GM23338 (cell line): ENCODE data around the gene MVB12B. TPM values are rescaled to one million over a fixed set of nuclear protein-coding genes. Genes with fewer than 3 reads are reported as not detected.

Experiments used
- ATAC-seq: fragments of 200-7000 bp; cut with Tn5 transposase; 3 replicates; pipeline ENCODE4 v1.9.1; 2020
- DNase-seq: peaks from one replicate; pipeline ENCODE4 v3.0.0-alpha.2; 2015; ENCODE audit warnings: low spot score
- H2AFZ ChIP-seq: fragments of 200-600 bp; sonication (generic); 2 replicates; pipeline ENCODE4 v1.8.0; 2016; ENCODE audit warnings: antibody characterized with exemption, mild to moderate bottlenecking, moderate library complexity
- H3F3A ChIP-seq: fragments of 200-600 bp; sonication (generic); replicated peaks from 2 replicates; pipeline ENCODE4 v1.8.0; 2017; ENCODE audit warnings: antibody characterized with exemption, mixed run types, low read depth
- H3K27ac ChIP-seq: fragments of 200-600 bp; sonication (generic); 2 replicates; pipeline ENCODE4 v1.6.1; 2016; ENCODE audit warnings: low read depth
- H3K27me3 ChIP-seq: fragments of 200-600 bp; sonication (generic); 2 replicates; pipeline ENCODE4 v1.8.0; 2016; ENCODE audit warnings: mild to moderate bottlenecking, mixed run types, moderate library complexity; ENCODE audit not compliant: insufficient read depth
- H3K36me3 ChIP-seq: fragments of 200-600 bp; sonication (generic); 2 replicates; pipeline ENCODE4 v1.8.0; 2016; ENCODE audit warnings: mild to moderate bottlenecking; ENCODE audit not compliant: insufficient read depth
- H3K4me1 ChIP-seq: fragments of 200-600 bp; sonication (generic); 2 replicates; pipeline ENCODE4 v1.8.0; 2016; ENCODE audit warnings: mild to moderate bottlenecking, moderate library complexity; ENCODE audit not compliant: insufficient read depth
- H3K4me2 ChIP-seq: fragments of 200-600 bp; sonication (generic); 2 replicates; pipeline ENCODE4 v1.7.1; 2017; ENCODE audit warnings: mixed run types
- H3K4me3 ChIP-seq: fragments of 200-600 bp; sonication (generic); 2 replicates; pipeline ENCODE4 v1.6.1; 2016; ENCODE audit warnings: mixed run types
- H3K79me2 ChIP-seq: fragments of 200-600 bp; sonication (generic); replicated peaks from 2 replicates; pipeline ENCODE4 v1.8.0; 2017; ENCODE audit warnings: mild to moderate bottlenecking; ENCODE audit not compliant: insufficient read depth
- H3K9me2 ChIP-seq: fragments of 200-600 bp; sonication (generic); 2 replicates; pipeline ENCODE4 v1.8.0; 2017; ENCODE audit not compliant: insufficient read depth
- H4K20me1 ChIP-seq: fragments of 200-600 bp; sonication (generic); replicated peaks from 2 replicates; pipeline ENCODE4 v1.8.0; 2017; ENCODE audit warnings: mild to moderate bottlenecking; ENCODE audit not compliant: insufficient read depth
- H3K27ac Mint-ChIP-seq: 2 replicates; pipeline ENCODE4 v1.8.0; 2020; ENCODE audit warnings: inconsistent platforms, mild to moderate bottlenecking, moderate library complexity, mixed read lengths
- H3K27me3 Mint-ChIP-seq: 3 replicates; pipeline ENCODE4 v1.8.0; 2022; ENCODE audit warnings: low read depth, mild to moderate bottlenecking, moderate library complexity, mixed read lengths, inconsistent platforms; ENCODE audit not compliant: insufficient read depth, poor library complexity
- H3K36me3 Mint-ChIP-seq: 3 replicates; pipeline ENCODE4 v1.8.0; 2021; ENCODE audit warnings: low read depth, mild to moderate bottlenecking, inconsistent platforms, moderate library complexity, mixed read lengths
- H3K4me1 Mint-ChIP-seq: 3 replicates; pipeline ENCODE4 v1.8.0; 2020; ENCODE audit warnings: mild to moderate bottlenecking, inconsistent platforms, mixed read lengths
- H3K4me3 Mint-ChIP-seq: 3 replicates; pipeline ENCODE4 v1.8.0; 2021; ENCODE audit warnings: moderate library complexity, mild to moderate bottlenecking, inconsistent platforms, mixed read lengths
- H3K9me3 Mint-ChIP-seq: 3 replicates; pipeline ENCODE4 v1.8.0; 2020; ENCODE audit warnings: moderate library complexity, mild to moderate bottlenecking, inconsistent platforms, mixed read lengths
- CREB1 ChIP-seq: fragments of 250-450 bp; sonication (Bioruptor Pico); IDR thresholded peaks from 2 replicates; pipeline ENCODE4 v1.5.0; 2020; ENCODE audit warnings: low read depth, mild to moderate bottlenecking, moderate library complexity
- EZH2 ChIP-seq: fragments of 200-600 bp; sonication (generic); IDR thresholded peaks from one replicate; pipeline ENCODE4 v1.8.0; 2017; ENCODE audit warnings: antibody characterized with exemption, mild to moderate bottlenecking, low read depth; ENCODE audit not compliant: unreplicated experiment
- EZH2phosphoT487 ChIP-seq: fragments of 200-600 bp; sonication (generic); IDR thresholded peaks from one replicate; pipeline ENCODE4 v1.8.1; 2018; ENCODE audit warnings: antibody characterized with exemption; ENCODE audit not compliant: unreplicated experiment
- JUNB ChIP-seq: IDR thresholded peaks from one replicate; pipeline ENCODE4 v1.6.1; 2016; ENCODE audit warnings: antibody characterized with exemption; ENCODE audit not compliant: unreplicated experiment
- NANOG ChIP-seq: IDR thresholded peaks from 2 replicates; pipeline ENCODE4 v1.6.1; 2016; ENCODE audit warnings: antibody characterized with exemption, borderline replicate concordance
- POLR2AphosphoS5 ChIP-seq: IDR thresholded peaks from 2 replicates; pipeline ENCODE4 v1.6.1; 2016; ENCODE audit warnings: antibody characterized with exemption, low read depth
- STAT1 ChIP-seq: IDR thresholded peaks from one replicate; pipeline ENCODE4 v1.6.1; 2016; ENCODE audit warnings: antibody characterized with exemption; ENCODE audit not compliant: unreplicated experiment
- polyA plus RNA-seq: library from polyadenylated mRNA; unstranded; fragments of >200 nt; fragmentation: Nextera tagmentation; extraction: Ambion mirVana; gene quantifications from 2 replicates; pipeline ENCODE4 v1.2.1, GENCODE V29; 2016
- total RNA-seq: library from RNA; depleted of rRNA; stranded (reverse); fragments of >200 nt; shearing (Covaris generic); gene quantifications from 2 replicates; pipeline ENCODE4 v1.2.3, GENCODE V29; 2014
- TF ChIP-seq, protein P1 (sequence below): IDR thresholded peaks from 2 replicates; pipeline ENCODE4 v1.6.1; 2016; ENCODE audit warnings: antibody characterized with exemption
- TF ChIP-seq, protein P2 (sequence below): IDR thresholded peaks from one replicate; pipeline ENCODE4 v1.6.1; 2018; ENCODE audit warnings: antibody characterized with exemption; ENCODE audit not compliant: unreplicated experiment
- TF ChIP-seq, protein P3 (sequence below), 2 experiments: fragments of 200-600 bp in 1 of 2; sonication (generic) in 1 of 2; conservative IDR thresholded peaks; 2 replicates each; pipeline versions ENCODE4 v1.5.1 to v1.6.1; 2016 to 2017; ENCODE audit warnings: antibody characterized with exemption in 2 of 2, low read depth in 2 of 2, mild to moderate bottlenecking in 2 of 2, moderate library complexity in 1 of 2

MVB12B gene
- total and polyA plus RNA-seq, 2 experiments from 2014 or later = 1.9 to 6.6 TPM

DNA sequence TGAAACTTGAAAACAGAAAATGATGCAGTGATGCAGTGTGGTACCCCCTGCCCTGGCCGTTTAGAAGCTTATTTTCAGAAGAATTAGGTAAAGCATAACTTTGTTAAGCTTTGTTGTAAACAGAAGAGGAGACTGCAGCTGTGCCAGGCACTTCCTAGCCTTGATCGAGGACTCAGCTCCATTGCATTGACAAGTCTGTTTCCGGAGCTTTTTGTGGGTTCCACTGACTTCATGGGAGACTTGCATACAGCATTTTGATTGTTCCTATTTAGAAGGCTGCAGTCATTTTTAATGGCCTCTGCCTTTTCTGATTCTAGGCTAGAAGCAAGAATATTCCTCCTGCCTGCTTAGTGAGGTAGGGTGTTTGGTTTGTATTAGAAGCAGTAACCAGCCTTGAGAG lies 12.3 kb downstream of the MVB12B start:
- H3K27ac ChIP-seq = 0 out of 2 replicates have a peak overlapping the region, but pooled peaks have one; percentile 55
- no peak overlapping the region for H3K27ac Mint-ChIP-seq
- TF ChIP-seq, protein P1, sequence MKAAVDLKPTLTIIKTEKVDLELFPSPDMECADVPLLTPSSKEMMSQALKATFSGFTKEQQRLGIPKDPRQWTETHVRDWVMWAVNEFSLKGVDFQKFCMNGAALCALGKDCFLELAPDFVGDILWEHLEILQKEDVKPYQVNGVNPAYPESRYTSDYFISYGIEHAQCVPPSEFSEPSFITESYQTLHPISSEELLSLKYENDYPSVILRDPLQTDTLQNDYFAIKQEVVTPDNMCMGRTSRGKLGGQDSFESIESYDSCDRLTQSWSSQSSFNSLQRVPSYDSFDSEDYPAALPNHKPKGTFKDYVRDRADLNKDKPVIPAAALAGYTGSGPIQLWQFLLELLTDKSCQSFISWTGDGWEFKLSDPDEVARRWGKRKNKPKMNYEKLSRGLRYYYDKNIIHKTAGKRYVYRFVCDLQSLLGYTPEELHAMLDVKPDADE = no peak
- TF ChIP-seq, protein P2, sequence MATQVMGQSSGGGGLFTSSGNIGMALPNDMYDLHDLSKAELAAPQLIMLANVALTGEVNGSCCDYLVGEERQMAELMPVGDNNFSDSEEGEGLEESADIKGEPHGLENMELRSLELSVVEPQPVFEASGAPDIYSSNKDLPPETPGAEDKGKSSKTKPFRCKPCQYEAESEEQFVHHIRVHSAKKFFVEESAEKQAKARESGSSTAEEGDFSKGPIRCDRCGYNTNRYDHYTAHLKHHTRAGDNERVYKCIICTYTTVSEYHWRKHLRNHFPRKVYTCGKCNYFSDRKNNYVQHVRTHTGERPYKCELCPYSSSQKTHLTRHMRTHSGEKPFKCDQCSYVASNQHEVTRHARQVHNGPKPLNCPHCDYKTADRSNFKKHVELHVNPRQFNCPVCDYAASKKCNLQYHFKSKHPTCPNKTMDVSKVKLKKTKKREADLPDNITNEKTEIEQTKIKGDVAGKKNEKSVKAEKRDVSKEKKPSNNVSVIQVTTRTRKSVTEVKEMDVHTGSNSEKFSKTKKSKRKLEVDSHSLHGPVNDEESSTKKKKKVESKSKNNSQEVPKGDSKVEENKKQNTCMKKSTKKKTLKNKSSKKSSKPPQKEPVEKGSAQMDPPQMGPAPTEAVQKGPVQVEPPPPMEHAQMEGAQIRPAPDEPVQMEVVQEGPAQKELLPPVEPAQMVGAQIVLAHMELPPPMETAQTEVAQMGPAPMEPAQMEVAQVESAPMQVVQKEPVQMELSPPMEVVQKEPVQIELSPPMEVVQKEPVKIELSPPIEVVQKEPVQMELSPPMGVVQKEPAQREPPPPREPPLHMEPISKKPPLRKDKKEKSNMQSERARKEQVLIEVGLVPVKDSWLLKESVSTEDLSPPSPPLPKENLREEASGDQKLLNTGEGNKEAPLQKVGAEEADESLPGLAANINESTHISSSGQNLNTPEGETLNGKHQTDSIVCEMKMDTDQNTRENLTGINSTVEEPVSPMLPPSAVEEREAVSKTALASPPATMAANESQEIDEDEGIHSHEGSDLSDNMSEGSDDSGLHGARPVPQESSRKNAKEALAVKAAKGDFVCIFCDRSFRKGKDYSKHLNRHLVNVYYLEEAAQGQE = no peak
- TF ChIP-seq NANOG (no peak), EZH2phosphoT487 (no peak)

DNA sequence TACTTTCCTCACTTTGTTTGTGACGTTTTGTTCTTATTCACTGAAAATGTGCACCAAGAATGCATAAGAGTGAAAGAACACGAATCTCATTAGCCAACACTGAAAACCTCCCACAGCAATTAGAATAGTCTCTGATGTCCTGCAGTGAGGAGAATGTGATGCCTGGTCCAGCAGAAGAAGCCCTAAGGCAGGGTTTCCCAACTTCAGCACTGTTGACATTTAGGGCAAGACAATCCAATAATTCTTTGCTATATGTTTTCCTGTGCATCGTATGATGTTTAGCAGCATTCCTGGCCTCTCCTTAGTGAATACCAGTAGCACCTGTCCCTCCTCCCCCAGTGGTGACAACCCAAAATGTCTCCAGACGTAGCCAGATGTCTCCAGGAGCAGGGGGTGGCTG lies 14.8 kb downstream of the MVB12B start:
- Mint-ChIP-seq H3K27ac (no peak overlapping the region), H3K4me1 (peaks cover 37% of the 10 kb centered on the region), H3K9me3 (no peaks in the 10 kb centered on the region), H3K4me3 (no peak overlapping the region), H3K36me3 (no peaks in the 10 kb centered on the region), H3K27me3 (peaks cover 7% of the 10 kb centered on the region)
- peak overlapping the region; percentile 1; the same call in 1 of the 2 replicates for H3K4me2 ChIP-seq
- no peaks in the 10 kb centered on the region for H3K36me3 ChIP-seq
- ATAC-seq (no peak), DNase-seq (no peak)
- TF ChIP-seq POLR2AphosphoS5 (no peak), CREB1 (CRISPR knock-in tag) (no peak), JUNB (no peak), NANOG (no peak), STAT1 (no peak), EZH2phosphoT487 (no peak), EZH2 (no peak)
- TF ChIP-seq, protein P3, sequence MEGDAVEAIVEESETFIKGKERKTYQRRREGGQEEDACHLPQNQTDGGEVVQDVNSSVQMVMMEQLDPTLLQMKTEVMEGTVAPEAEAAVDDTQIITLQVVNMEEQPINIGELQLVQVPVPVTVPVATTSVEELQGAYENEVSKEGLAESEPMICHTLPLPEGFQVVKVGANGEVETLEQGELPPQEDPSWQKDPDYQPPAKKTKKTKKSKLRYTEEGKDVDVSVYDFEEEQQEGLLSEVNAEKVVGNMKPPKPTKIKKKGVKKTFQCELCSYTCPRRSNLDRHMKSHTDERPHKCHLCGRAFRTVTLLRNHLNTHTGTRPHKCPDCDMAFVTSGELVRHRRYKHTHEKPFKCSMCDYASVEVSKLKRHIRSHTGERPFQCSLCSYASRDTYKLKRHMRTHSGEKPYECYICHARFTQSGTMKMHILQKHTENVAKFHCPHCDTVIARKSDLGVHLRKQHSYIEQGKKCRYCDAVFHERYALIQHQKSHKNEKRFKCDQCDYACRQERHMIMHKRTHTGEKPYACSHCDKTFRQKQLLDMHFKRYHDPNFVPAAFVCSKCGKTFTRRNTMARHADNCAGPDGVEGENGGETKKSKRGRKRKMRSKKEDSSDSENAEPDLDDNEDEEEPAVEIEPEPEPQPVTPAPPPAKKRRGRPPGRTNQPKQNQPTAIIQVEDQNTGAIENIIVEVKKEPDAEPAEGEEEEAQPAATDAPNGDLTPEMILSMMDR (conservative IDR thresholded peaks at IDR 0.05; ENCODE audit: low read depth in 2 of 2) = no peak
- no peak overlapping the region for H3K27ac ChIP-seq
- 0 out of 2 replicates have a peak, but pooled peaks cover 3% of the 10 kb centered on the region for H3F3A ChIP-seq
- H3K4me3 ChIP-seq = no peak overlapping the region
- H3K79me2 ChIP-seq = no peaks in the 10 kb centered on the region
- H3K4me1 ChIP-seq = peaks cover 18% of the 10 kb centered on the region
- H2AFZ ChIP-seq = no peak overlapping the region
- no peaks in the 10 kb centered on the region for H3K27me3 ChIP-seq
- peaks cover 9% of the 10 kb centered on the region for H3K9me2 ChIP-seq
- H4K20me1 ChIP-seq = no peaks in the 10 kb centered on the region

More for the DNA sequence above, 12.3 kb downstream of the MVB12B start:
- no peak overlapping the region for H3K4me3 ChIP-seq
- no peaks in the 10 kb centered on the region for H4K20me1 ChIP-seq
- no peaks in the 10 kb centered on the region for H3K27me3 ChIP-seq
- H3K9me2 ChIP-seq = peaks cover 7% of the 10 kb centered on the region
- no peak overlapping the region for H3K4me3 Mint-ChIP-seq
- no peaks in the 10 kb centered on the region for H3K79me2 ChIP-seq
- H2AFZ ChIP-seq = no peak overlapping the region
- H3K27me3 Mint-ChIP-seq = peaks cover 6% of the 10 kb centered on the region
- 0 out of 2 replicates have a peak, but pooled peaks cover 3% of the 10 kb centered on the region for H3F3A ChIP-seq
- DNase-seq (no peak), ATAC-seq (no peak)
- no peaks in the 10 kb centered on the region for H3K36me3 Mint-ChIP-seq
- no peaks in the 10 kb centered on the region for H3K9me3 Mint-ChIP-seq
- H3K4me2 ChIP-seq = peak overlapping the region; percentile 27; the same call in 1 of the 2 replicates
- no peaks in the 10 kb centered on the region for H3K36me3 ChIP-seq
- H3K4me1 ChIP-seq = peaks cover 18% of the 10 kb centered on the region
- peaks cover 44% of the 10 kb centered on the region for H3K4me1 Mint-ChIP-seq
